Measurements from ENCODE around the gene CTNNA2.

The CTNNA2 gene

GRCh38 chr2:80525152-80525551, 1012.3 kb downstream of the CTNNA2 start:
- no peak for DNase-seq

DNA sequence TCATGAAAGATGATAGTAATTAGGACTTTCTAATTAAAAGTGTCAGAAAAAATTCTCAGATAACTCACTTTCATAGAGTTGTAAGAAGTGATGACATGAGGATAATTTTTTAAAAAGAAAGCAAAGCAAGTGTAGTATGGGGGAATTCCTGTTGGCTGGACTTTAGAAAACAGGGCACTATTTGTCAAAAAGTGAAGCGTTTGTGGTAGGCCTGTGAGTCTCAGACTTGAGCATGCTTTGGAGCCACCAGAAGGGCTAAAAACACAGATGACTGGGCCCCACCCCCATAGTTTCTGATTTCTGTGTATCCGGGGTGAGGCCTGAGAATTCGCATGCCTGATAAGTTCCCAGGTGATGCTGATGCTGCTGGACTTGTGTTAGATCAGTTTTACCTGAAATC, 1014.3 kb downstream of the CTNNA2 start:
- no peak for DNase-seq

- no peak for DNase-seq
These were observed 1016.8 kb downstream of the CTNNA2 start for GRCh38 chr2:80529466-80530165.

DNA sequence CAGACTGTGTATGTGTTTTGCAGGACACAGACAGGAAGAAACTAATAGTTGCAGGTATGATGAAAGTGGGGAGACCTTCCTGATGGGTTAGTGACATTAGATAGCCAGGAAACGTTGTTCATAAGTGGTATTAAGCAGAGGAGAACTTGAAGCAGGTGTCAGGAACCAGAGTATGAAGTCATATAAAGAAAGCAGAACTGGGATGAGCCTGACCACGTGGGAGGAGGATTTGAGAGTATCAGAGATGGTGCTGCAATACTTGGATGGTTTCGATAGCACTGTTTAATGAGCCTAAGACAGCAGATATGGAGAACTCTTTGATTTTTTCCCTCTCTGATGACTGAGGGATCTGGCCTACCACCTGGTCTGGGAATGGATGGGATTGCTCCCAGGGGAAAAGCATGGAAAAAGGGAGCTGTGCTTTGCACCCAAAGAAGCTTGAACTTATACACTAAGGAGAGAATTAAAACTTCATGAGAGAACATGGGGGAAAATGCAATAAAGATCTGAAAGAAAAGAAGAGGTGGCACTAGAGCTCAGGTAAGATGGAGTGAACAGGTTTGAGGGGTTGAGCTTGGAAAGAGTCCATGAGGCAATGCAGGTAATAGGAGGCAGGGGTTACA, 1017.7 kb downstream of the CTNNA2 start:
- no peak for DNase-seq

DNA sequence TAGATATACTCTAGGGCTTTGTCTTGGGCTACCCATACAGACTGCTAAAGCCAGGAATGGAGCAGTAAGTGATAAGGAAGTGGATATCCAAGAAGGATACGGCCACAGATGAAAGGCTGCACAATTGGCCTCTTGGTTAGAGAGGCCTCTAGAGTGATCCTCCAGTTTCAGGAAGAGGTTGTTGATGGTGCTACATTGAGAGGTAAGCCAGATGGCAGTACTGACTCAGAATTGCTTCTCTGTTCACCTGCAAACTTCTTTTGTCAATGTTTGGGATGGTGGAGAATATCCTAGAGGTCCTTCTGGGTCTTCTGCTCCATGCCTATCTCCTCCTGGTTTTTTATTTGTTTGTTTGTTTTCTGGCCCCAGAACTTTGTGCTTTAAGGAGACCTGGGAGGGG, 1018.5 kb downstream of the CTNNA2 start:
- no peak for DNase-seq

- no peak for DNase-seq
These were observed 1032.8 kb downstream of the CTNNA2 start for GRCh38 chr2:80545420-80546210.

DNA sequence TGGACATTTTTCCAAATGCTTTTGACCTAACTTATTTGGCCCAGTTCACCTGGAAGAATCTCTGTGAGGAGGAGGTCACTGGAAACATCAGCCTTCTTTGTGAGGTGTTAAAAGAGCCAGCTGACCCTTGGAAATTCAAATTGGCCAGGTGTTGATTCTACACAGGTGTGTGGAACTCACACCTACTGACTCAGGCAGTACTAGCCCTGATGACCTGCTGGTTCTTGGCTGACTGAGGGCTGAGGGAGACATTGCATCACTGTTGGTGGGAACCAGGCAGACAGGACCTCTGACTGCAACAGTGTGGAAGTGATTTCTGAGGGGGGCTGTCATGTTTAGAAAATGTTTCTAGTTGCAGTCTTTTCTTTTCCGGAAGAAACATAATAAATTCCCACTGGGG, 1033.9 kb downstream of the CTNNA2 start:
- DNase-seq = no peak

DNA sequence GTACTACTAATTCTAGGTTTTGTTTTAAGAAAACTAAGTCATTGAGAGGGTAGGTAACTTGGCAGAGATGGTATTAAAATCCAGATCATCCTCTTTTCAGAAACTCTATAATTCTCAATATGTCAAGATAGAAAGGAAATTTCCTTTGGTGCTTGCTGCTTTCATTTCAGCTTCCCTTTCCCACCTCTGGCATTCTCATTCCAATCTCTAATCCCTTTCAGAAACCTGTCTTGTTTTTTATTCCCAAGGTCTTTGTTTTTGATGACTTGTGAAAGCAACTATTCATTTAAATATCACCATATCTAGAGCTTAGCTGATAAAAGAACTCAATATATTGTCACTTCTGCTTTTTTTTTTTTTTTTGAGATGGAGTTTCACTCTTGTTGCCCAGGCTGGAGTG, 1034.5 kb downstream of the CTNNA2 start:
- DNase-seq = no peak

DNA sequence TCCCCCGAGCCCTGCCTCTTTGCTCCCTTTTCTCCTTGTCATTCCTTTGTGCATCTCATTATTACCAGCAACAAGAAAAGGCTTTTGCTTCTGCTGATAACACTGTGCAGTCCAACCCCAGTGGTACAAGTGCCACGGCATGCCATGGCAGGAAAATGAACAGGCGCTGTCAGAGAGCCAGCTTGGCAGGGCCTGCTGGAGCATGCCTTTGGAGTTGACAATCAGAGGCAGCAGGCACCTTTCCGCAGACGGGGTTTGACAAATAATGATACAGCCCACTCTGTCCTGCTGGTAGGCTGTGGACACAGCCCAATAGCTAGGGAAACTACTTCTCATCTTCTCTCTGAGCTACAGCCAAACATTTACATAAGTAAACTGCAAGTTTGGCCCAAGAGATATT, 1035.6 kb downstream of the CTNNA2 start:
- no peak for DNase-seq

- no peak for DNase-seq
These were observed 1037.0 kb downstream of the CTNNA2 start for GRCh38 chr2:80549901-80550300.

DNA sequence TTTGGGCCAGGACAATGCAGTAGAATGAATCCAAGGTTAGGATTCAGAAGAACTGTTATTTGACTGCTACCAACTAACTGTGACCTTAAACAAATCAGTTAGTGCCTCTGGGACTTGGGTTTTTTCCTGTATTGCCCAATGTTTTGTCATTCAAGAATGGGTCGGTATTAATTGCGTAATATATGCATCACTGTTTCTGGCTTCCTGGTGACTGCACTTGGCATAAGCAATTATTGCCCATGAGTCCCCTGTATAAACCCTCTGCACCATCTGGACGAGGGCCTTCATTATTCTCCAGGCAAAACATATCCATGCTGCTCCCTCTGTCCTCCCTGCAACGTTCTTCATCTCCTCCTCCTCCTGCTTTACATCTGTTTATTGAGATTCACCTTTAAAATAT, 1047.5 kb downstream of the CTNNA2 start:
- DNase-seq = no peak

- DNase-seq = no peak
These were observed 1055.2 kb downstream of the CTNNA2 start for GRCh38 chr2:80568011-80568410.

- DNase-seq = no peak
These were observed 1060.3 kb downstream of the CTNNA2 start for GRCh38 chr2:80573167-80573566.

GRCh38 chr2:80573950-80574349, 1061.1 kb downstream of the CTNNA2 start:
- DNase-seq = no peak

GRCh38 chr2:80579756-80580155, 1066.9 kb downstream of the CTNNA2 start:
- no peak for DNase-seq

DNA sequence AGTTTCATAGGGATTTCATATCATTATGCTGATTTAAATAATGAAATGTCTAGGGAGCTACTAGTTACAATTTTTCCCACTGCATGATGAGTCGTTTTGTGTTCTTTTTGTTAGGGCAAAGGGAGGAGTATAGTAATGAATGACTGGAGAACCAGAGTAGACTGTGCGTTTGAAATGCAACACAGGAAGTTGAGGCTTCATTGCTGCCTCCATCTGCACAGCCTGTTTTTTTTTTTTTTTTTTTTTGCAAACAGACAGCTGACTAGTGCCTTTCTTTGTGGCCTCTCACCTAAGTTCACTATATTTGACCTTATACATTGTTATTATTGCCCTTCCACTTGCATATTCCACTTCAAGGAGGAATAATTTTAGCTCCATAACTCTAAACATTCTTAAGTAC, 1078.4 kb downstream of the CTNNA2 start:
- DNase-seq = no peak

DNA sequence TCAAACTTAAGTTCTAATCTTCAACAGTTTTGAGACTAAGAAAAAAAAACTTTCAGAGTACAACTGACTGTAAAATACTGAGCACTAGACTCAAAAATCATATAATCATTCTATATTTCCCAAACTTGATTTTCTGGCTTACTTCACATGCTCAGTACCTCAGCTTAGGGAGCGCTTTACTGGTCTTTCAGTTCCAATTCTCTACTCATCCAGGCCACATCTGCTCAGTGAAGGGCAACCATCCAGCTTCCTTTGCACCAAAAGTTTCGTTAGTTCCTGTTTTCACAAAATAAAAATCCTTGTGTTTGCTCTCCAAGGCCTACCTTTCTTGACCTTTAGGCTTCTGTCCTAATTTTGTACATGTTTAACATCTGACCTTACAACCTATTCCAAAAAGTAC, 1079.3 kb downstream of the CTNNA2 start:
- DNase-seq = no peak

GRCh38 chr2:80610108-80610507, 1097.3 kb downstream of the CTNNA2 start:
- DNase-seq = no peak

DNA sequence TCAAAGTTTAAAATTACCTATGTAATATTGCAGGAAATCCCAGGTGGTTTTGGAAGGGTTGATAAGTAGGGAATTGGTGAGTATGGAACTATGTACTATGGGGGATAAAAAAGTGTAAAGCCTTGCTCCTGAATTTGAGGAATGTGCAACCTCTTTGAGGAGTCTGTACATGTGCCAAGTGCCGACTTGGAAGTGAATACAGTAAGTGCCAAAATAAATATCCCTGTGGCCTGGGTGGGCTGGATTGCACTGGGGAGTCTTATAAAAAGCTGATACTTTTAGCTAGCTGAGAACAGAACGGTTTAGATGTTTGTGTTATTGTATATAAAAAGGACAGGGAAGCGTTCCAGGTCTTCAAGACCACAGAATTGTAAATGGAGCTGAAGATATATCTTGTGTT, 1108.8 kb downstream of the CTNNA2 start:
- DNase-seq = no peak

DNA sequence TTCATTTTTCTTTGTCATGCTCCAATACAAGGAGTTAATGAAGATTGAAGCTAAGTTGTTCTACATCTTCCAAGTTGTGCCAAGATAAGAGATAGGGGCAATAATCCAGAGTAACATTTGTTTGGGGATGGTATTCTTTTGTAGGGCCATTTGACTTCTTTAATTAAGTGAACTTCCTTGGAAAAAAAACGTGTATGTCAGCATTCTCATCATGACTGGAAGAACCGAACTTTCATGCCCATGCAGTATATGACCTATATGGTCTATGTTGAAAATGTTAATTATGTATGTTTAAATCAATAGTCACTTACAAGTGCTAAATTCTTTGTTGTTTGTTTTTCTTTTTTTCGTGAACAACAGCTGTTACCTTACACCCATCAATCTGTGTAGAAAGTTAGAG, 1111.2 kb downstream of the CTNNA2 start:
- DNase-seq = no peak

GRCh38 chr2:80634590-80634989, 1121.7 kb downstream of the CTNNA2 start:
- no peak for DNase-seq

- no peak for DNase-seq
These were observed 1125.9 kb downstream of the CTNNA2 start for GRCh38 chr2:80638783-80639182.

DNA sequence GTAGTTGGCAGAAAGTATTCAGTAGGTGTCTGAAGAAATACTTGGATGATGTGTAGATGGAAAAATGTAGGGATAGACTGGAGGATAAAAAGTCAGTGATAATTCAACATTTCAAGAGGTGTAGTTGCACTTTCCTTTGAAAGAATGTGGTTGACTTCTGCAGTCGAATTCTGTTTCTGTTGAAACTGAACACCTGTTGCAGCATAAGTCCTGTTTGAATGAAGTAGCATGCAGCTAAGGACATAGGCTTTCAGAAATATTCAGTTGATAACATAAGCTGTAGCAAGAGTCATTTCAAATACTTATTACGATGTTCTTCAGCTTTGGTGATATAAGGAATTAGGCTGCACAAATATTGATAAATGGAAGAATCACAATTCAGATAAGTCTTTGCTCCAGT, 1129.6 kb downstream of the CTNNA2 start:
- DNase-seq = no peak

DNA sequence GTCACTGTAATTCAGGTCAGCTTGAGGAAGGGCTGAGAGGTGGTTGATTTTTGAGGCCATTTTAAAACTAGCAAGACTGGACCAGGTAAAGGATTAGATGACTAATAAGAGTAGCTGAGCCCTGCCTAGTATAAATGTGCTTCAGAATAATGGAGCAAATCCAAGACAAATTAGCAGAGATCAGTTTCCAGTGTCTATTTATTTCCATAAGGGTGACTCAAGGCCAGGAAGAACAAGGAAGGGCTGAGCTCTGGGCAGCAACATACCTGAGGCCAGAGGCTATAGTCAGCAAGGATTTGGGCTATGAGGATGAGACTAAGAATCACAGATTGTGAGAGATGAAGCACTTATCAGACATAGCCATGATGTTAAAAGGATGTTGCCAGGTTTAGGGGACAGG, 1130.7 kb downstream of the CTNNA2 start:
- DNase-seq = no peak
